ENCODE results near the gene TARBP2. TPM values are rescaled to one million over a fixed set of nuclear protein-coding genes. Genes with fewer than 3 reads are reported as not detected.

TARBP2 gene
- total RNA-seq, 1 experiment from 2014 or later, result 74.0 TPM

- DNase-seq (ENCODE audit: low spot score) (no peak), ATAC-seq (no peak)
- Mint-ChIP-seq H3K36me3 (no peaks in the 10 kb centered on the region), H3K4me3 (peak overlapping the region; percentile 88), H3K9me3 (no peaks in the 10 kb centered on the region), H3K4me1 (peaks cover 52% of the 10 kb centered on the region), H3K27ac (peak overlapping the region; percentile 99), H3K27me3 (ENCODE audit: low read depth) (no peaks in the 10 kb centered on the region)
- no peak for TF ChIP-seq JUN (CRISPR knock-in tag; IDR thresholded peaks at IDR 0.05)
- no peak for TF ChIP-seq NFE2L1 (CRISPR knock-in tag; IDR thresholded peaks at IDR 0.05)
- TF ChIP-seq, protein P1, sequence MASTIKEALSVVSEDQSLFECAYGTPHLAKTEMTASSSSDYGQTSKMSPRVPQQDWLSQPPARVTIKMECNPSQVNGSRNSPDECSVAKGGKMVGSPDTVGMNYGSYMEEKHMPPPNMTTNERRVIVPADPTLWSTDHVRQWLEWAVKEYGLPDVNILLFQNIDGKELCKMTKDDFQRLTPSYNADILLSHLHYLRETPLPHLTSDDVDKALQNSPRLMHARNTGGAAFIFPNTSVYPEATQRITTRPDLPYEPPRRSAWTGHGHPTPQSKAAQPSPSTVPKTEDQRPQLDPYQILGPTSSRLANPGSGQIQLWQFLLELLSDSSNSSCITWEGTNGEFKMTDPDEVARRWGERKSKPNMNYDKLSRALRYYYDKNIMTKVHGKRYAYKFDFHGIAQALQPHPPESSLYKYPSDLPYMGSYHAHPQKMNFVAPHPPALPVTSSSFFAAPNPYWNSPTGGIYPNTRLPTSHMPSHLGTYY (CRISPR knock-in tag; IDR thresholded peaks at IDR 0.05), result no peak
- TF ChIP-seq FOXK1 (CRISPR knock-in tag; IDR thresholded peaks at IDR 0.05), result no peak
- TF ChIP-seq OVOL2 (CRISPR knock-in tag; IDR thresholded peaks at IDR 0.05; ENCODE audit: borderline replicate concordance), result no peak
- no peak for TF ChIP-seq RELA (CRISPR knock-in tag; IDR thresholded peaks at IDR 0.05; ENCODE audit: borderline replicate concordance)
- no peak for TF ChIP-seq NR3C1 (CRISPR knock-in tag; conservative IDR thresholded peaks at IDR 0.05; ENCODE audit: low read depth)
- TF ChIP-seq, protein P2, sequence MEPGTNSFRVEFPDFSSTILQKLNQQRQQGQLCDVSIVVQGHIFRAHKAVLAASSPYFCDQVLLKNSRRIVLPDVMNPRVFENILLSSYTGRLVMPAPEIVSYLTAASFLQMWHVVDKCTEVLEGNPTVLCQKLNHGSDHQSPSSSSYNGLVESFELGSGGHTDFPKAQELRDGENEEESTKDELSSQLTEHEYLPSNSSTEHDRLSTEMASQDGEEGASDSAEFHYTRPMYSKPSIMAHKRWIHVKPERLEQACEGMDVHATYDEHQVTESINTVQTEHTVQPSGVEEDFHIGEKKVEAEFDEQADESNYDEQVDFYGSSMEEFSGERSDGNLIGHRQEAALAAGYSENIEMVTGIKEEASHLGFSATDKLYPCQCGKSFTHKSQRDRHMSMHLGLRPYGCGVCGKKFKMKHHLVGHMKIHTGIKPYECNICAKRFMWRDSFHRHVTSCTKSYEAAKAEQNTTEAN (CRISPR knock-in tag; IDR thresholded peaks at IDR 0.05), result no peak
- TF ChIP-seq, protein P3, sequence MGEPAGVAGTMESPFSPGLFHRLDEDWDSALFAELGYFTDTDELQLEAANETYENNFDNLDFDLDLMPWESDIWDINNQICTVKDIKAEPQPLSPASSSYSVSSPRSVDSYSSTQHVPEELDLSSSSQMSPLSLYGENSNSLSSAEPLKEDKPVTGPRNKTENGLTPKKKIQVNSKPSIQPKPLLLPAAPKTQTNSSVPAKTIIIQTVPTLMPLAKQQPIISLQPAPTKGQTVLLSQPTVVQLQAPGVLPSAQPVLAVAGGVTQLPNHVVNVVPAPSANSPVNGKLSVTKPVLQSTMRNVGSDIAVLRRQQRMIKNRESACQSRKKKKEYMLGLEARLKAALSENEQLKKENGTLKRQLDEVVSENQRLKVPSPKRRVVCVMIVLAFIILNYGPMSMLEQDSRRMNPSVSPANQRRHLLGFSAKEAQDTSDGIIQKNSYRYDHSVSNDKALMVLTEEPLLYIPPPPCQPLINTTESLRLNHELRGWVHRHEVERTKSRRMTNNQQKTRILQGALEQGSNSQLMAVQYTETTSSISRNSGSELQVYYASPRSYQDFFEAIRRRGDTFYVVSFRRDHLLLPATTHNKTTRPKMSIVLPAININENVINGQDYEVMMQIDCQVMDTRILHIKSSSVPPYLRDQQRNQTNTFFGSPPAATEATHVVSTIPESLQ (CRISPR knock-in tag; IDR thresholded peaks at IDR 0.05), result no peak
- TF ChIP-seq GRHL2 (CRISPR knock-in tag; IDR thresholded peaks at IDR 0.05; ENCODE audit: insufficient replicate concordance, severe bottlenecking), result no peak
- no peak for TF ChIP-seq TP53 (CRISPR knock-in tag; IDR thresholded peaks at IDR 0.05)
- no peak for TF ChIP-seq MYBL2 (CRISPR knock-in tag; IDR thresholded peaks at IDR 0.05)
- TF ChIP-seq ATF3 (CRISPR knock-in tag; conservative IDR thresholded peaks at IDR 0.05), result no peak
- no peak for TF ChIP-seq KAT7 (CRISPR knock-in tag; IDR thresholded peaks at IDR 0.05; ENCODE audit: borderline replicate concordance)
- no peak for TF ChIP-seq SOX15 (CRISPR knock-in tag; IDR thresholded peaks at IDR 0.05)
- TF ChIP-seq ARID4B (CRISPR knock-in tag; IDR thresholded peaks at IDR 0.05; ENCODE audit: borderline replicate concordance), result no peak
- ChIA-PET POLR2A (interaction anchor here (0.6 to 3.2 kb wide), 3 partner anchors 11 to 282 kb away, joined by 3 to 23 read pairs (median 3); no protein-coding TSS in a partner anchor), CTCF (interaction anchor here (0.6 to 4.8 kb wide), 14 partner anchors 11 to 264 kb away, joined by 3 to 39 read pairs (median 5); partner anchors contain the start of genes AAAS, ATF7 and ATP5MC2)
Measured at GRCh38 chr12:53493610-53494391, 7.3 kb upstream of the TARBP2 start.
